Stimulated activated CD4-positive, alpha-beta T cell treated with anti-CD3 and anti-CD28 coated beads, Interleukin-4, amount 100 ng/mL, for 4 hours (primary cell): ENCODE results near the gene GNPTAB.

Source experiments
- DNase-seq, 2 experiments: peaks; one replicate each; pipeline ENCODE4 v3.0.0-alpha.2; 2020

Gene GNPTAB

GRCh38 chr12:101729842-101730241 is 100.9 kb downstream of the GNPTAB start:
- no peak for DNase-seq

GRCh38 chr12:101727098-101727497 is 103.7 kb downstream of the GNPTAB start:
- no peak for DNase-seq

GRCh38 chr12:101722392-101722791 is 108.4 kb downstream of the GNPTAB start:
- DNase-seq = no peak

- no peak for DNase-seq
Measured at GRCh38 chr12:101720118-101720517, 110.6 kb downstream of the GNPTAB start.

- no peak for DNase-seq
Measured at GRCh38 chr12:101719566-101719965, 111.2 kb downstream of the GNPTAB start.

- no peak for DNase-seq
Measured at GRCh38 chr12:101714877-101715444, 115.8 kb downstream of the GNPTAB start.

GRCh38 chr12:101713930-101714329 is 116.8 kb downstream of the GNPTAB start:
- DNase-seq = no peak

- no peak for DNase-seq
Measured at GRCh38 chr12:101713059-101713682, 117.6 kb downstream of the GNPTAB start.

GRCh38 chr12:101710288-101710687 is 120.5 kb downstream of the GNPTAB start:
- DNase-seq = no peak

GRCh38 chr12:101707131-101707782 is 123.5 kb downstream of the GNPTAB start:
- DNase-seq = no peak

- no peak for DNase-seq
Measured at GRCh38 chr12:101706403-101706802, 124.4 kb downstream of the GNPTAB start.

- no peak for DNase-seq
Measured at GRCh38 chr12:101703487-101703886, 127.3 kb downstream of the GNPTAB start.

- DNase-seq = no peak
Measured at GRCh38 chr12:101700299-101700820, 130.4 kb downstream of the GNPTAB start.

GRCh38 chr12:101698800-101699347 is 131.9 kb downstream of the GNPTAB start:
- DNase-seq = no peak

- DNase-seq = no peak
Measured at GRCh38 chr12:101697930-101698799, 132.6 kb downstream of the GNPTAB start.

- peak; percentile 38 to 64 for DNase-seq
Measured at GRCh38 chr12:101697197-101697929, 133.4 kb downstream of the GNPTAB start, which contains the start of gene CHPT1. Gene CHPT1, plus strand, starts transcription at chr12:101697640. Its CDS starts 222 bp downstream, at chr12:101697862.

GRCh38 chr12:101696251-101697196 is 134.2 kb downstream of the GNPTAB start:
- DNase-seq = no peak

GRCh38 chr12:101695706-101696105 is 135.1 kb downstream of the GNPTAB start:
- no peak for DNase-seq
